Liver (tissue), 9 donors: ENCODE results near the gene TEDC1. TPM values are rescaled to one million over a fixed set of nuclear protein-coding genes. Genes with fewer than 3 reads are reported as not detected.

Source experiments
- DNase-seq: peaks from one replicate; pipeline ENCODE4 v3.0.0-alpha.2; 2017; ENCODE audit warnings: low spot score
- H3K27ac ChIP-seq, 2 donors: one replicate each; pipeline ENCODE4 v1.7.0; 2013; ENCODE audit warnings: inconsistent platforms in 2 of 2, low read length in 2 of 2, control low read depth in 1 of 2, low read depth in 1 of 2, mild to moderate bottlenecking in 1 of 2
- H3K27me3 ChIP-seq, 4 donors: one replicate each; pipeline versions ENCODE4 v1.6.1 to v1.7.0; 2013; ENCODE audit warnings: low read length in 3 of 4, inconsistent platforms in 1 of 4, mild to moderate bottlenecking in 1 of 4, moderate library complexity in 1 of 4; ENCODE audit not compliant: control insufficient read depth in 4 of 4, insufficient read depth in 4 of 4
- H3K36me3 ChIP-seq, 4 donors: one replicate each; pipeline versions ENCODE4 v1.6.1 to v1.7.0; 2013; ENCODE audit warnings: low read length in 3 of 4, mild to moderate bottlenecking in 3 of 4, low read depth in 1 of 4, moderate library complexity in 1 of 4; ENCODE audit not compliant: control insufficient read depth in 4 of 4, insufficient read depth in 3 of 4
- H3K4me1 ChIP-seq, 4 donors: one replicate each; pipeline versions ENCODE4 v1.6.1 to v1.7.0; 2013; ENCODE audit warnings: low read length in 3 of 4, mild to moderate bottlenecking in 3 of 4, moderate library complexity in 1 of 4; ENCODE audit not compliant: control insufficient read depth in 4 of 4, insufficient read depth in 4 of 4
- H3K4me3 ChIP-seq, 3 donors: one replicate each; pipeline versions ENCODE4 v1.6.1 to v1.7.0; 2013; ENCODE audit warnings: low read length in 3 of 3, control low read depth in 1 of 3, low read depth in 1 of 3, mild to moderate bottlenecking in 1 of 3
- H3K9ac ChIP-seq, 2 donors: one replicate each; pipeline ENCODE4 v1.7.0; 2013; ENCODE audit warnings: low read length in 2 of 2, mild to moderate bottlenecking in 2 of 2, moderate library complexity in 2 of 2, control low read depth in 1 of 2, low read depth in 1 of 2
- H3K9me3 ChIP-seq, 4 donors: one replicate each; pipeline versions ENCODE4 v1.6.1 to v1.7.0; 2013; ENCODE audit warnings: low read length in 3 of 4; ENCODE audit not compliant: control insufficient read depth in 4 of 4
- EGR1 ChIP-seq, 2 donors: IDR thresholded peaks; 2 replicates each; pipeline ENCODE4 v1.6.1; 2016 to 2018; ENCODE audit warnings: antibody characterized with exemption in 2 of 2, low read depth in 2 of 2
- FOXA2 ChIP-seq: IDR thresholded peaks from 2 replicates; pipeline ENCODE4 v1.6.1; 2016; ENCODE audit warnings: antibody characterized with exemption
- GABPA ChIP-seq, 2 donors: IDR thresholded peaks in 1 of 2; conservative IDR thresholded peaks in 1 of 2; 2 replicates each; pipeline ENCODE4 v1.6.1; 2016; ENCODE audit warnings: antibody characterized with exemption in 2 of 2, mild to moderate bottlenecking in 1 of 2, moderate library complexity in 1 of 2
- HNF4A ChIP-seq, 2 donors: conservative IDR thresholded peaks; 2 replicates each; pipeline ENCODE4 v1.6.1; 2016; ENCODE audit warnings: antibody characterized with exemption in 2 of 2, mild to moderate bottlenecking in 2 of 2
- HNF4G ChIP-seq: IDR thresholded peaks from 2 replicates; pipeline ENCODE4 v1.6.1; 2016; ENCODE audit warnings: antibody characterized with exemption
- RAD21 ChIP-seq, 2 donors: IDR thresholded peaks; 2 replicates each; pipeline ENCODE4 v1.6.1; 2016; ENCODE audit warnings: antibody characterized with exemption in 2 of 2, mild to moderate bottlenecking in 2 of 2
- RXRA ChIP-seq, 2 donors: IDR thresholded peaks; 2 replicates each; pipeline ENCODE4 v1.6.1; 2017 to 2018; ENCODE audit warnings: antibody characterized with exemption in 2 of 2, mild to moderate bottlenecking in 1 of 2
- SP1 ChIP-seq: IDR thresholded peaks from 2 replicates; pipeline ENCODE4 v1.6.1; 2018; ENCODE audit warnings: antibody characterized with exemption, mild to moderate bottlenecking
- YY1 ChIP-seq: IDR thresholded peaks from 2 replicates; pipeline ENCODE4 v1.6.1; 2016; ENCODE audit warnings: antibody characterized with exemption, mild to moderate bottlenecking
- ZBTB33 ChIP-seq: IDR thresholded peaks from 2 replicates; pipeline ENCODE4 v1.6.1; 2016; ENCODE audit warnings: antibody characterized with exemption
- WGBS: extraction: QIAGEN DNeasy Blood & Tissue Kit; methylation state at CpG from one replicate; pipeline ENCODE4 v1.1.7; 2013; 5-methylcytosine and 5-hydroxymethylcytosine counted together
- polyA plus RNA-seq, 2 donors: library from polyadenylated mRNA; stranded (reverse) in 1 of 2; unstranded in 1 of 2; fragments of 200-250 nt in 1 of 2; fragments of >200 nt in 1 of 2; fragmentation: Nextera tagmentation in 1 of 2; extraction: Ambion mirVana in 1 of 2; gene quantifications; one replicate each; pipeline versions ENCODE4 v1.2.1 to v1.2.3, GENCODE V29; 2013 to 2015
- total RNA-seq, 2 donors: library from RNA; depleted of rRNA; stranded (reverse); fragments of >200 nt; gene quantifications; one replicate each; pipeline ENCODE4 v1.2.3, GENCODE V29; 2014
- TF ChIP-seq, protein P1 (sequence below): IDR thresholded peaks from 2 replicates; pipeline ENCODE4 v1.6.1; 2016; ENCODE audit warnings: antibody characterized with exemption, mild to moderate bottlenecking
- TF ChIP-seq, protein P2 (sequence below): IDR thresholded peaks from 2 replicates; pipeline ENCODE4 v1.6.1; 2016; ENCODE audit warnings: antibody characterized with exemption
- TF ChIP-seq, protein P3 (sequence below): IDR thresholded peaks from 2 replicates; pipeline ENCODE4 v1.6.1; 2016; ENCODE audit warnings: antibody characterized with exemption
- TF ChIP-seq, protein P4 (sequence below): fragments of 150-350 bp; IDR thresholded peaks from 2 replicates; pipeline ENCODE4 v1.5.1; 2017; ENCODE audit warnings: improper control_type of control experiment, low read depth, low read length; ENCODE audit not compliant: missing input control
- donor health status: healthy.
- donor health status: healthy.
- donor health status: healthy.
- donor health status: healthy.
- donor health status: healthy.

The TEDC1 gene
- total and polyA plus RNA-seq, 4 donors, result 0.97 to 7.5 (median 3.2) TPM

DNA sequence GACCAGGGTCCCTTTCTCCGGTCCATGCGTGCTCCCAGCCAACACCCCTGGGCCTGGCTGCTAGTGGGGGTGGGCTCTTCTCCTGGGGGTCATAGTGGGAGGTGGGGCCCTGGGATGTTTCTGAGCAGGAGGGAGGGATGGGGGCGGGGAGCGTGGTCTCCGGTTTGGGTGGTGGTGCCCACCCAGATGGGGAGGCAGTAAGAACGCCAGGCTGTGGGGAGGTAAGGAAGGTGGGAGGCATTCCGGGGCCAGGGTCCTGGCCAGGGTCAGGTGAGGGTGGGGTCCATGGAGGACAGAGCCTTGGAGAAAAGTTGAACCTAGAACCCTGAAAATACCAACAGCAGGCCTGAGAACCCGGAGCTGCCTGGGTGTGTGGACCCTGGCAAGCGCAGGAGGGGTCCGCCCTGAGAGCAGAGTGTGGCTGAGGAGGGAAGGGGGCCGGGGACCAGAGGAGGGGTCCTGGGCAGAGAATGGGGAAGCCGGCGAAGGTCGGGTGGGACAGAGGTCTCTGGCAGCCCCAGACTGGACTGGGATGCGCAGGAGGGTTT lies 10.8 kb upstream of the TEDC1 start (continued):
- TF ChIP-seq, protein P1, sequence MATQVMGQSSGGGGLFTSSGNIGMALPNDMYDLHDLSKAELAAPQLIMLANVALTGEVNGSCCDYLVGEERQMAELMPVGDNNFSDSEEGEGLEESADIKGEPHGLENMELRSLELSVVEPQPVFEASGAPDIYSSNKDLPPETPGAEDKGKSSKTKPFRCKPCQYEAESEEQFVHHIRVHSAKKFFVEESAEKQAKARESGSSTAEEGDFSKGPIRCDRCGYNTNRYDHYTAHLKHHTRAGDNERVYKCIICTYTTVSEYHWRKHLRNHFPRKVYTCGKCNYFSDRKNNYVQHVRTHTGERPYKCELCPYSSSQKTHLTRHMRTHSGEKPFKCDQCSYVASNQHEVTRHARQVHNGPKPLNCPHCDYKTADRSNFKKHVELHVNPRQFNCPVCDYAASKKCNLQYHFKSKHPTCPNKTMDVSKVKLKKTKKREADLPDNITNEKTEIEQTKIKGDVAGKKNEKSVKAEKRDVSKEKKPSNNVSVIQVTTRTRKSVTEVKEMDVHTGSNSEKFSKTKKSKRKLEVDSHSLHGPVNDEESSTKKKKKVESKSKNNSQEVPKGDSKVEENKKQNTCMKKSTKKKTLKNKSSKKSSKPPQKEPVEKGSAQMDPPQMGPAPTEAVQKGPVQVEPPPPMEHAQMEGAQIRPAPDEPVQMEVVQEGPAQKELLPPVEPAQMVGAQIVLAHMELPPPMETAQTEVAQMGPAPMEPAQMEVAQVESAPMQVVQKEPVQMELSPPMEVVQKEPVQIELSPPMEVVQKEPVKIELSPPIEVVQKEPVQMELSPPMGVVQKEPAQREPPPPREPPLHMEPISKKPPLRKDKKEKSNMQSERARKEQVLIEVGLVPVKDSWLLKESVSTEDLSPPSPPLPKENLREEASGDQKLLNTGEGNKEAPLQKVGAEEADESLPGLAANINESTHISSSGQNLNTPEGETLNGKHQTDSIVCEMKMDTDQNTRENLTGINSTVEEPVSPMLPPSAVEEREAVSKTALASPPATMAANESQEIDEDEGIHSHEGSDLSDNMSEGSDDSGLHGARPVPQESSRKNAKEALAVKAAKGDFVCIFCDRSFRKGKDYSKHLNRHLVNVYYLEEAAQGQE, result no peak
- TF ChIP-seq FOXA2 (no peak), GABPA (IDR thresholded peaks at IDR 0.05 in 1 of 2, conservative IDR thresholded peaks at IDR 0.05 in 1 of 2) (no peak), HNF4A (conservative IDR thresholded peaks at IDR 0.05) (no peak)

- peak; percentile 23 for TF ChIP-seq YY1
- TF ChIP-seq, protein P1, result no peak
- no peak for TF ChIP-seq GABPA (IDR thresholded peaks at IDR 0.05 in 1 of 2, conservative IDR thresholded peaks at IDR 0.05 in 1 of 2)
- TF ChIP-seq, protein P2, sequence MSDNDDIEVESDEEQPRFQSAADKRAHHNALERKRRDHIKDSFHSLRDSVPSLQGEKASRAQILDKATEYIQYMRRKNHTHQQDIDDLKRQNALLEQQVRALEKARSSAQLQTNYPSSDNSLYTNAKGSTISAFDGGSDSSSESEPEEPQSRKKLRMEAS, result no peak
- TF ChIP-seq, protein P3, sequence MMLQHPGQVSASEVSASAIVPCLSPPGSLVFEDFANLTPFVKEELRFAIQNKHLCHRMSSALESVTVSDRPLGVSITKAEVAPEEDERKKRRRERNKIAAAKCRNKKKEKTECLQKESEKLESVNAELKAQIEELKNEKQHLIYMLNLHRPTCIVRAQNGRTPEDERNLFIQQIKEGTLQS, result no peak
- no peak for TF ChIP-seq ZBTB33
- TF ChIP-seq HNF4G, result no peak
- TF ChIP-seq SP1, result peak; percentile 4
- peak; percentile 9 to 24 for TF ChIP-seq RXRA (IDR thresholded peaks at IDR 0.05)
- no peak for TF ChIP-seq EGR1 (IDR thresholded peaks at IDR 0.05; ENCODE audit: low read depth in 2 of 2)
- TF ChIP-seq, protein P4, sequence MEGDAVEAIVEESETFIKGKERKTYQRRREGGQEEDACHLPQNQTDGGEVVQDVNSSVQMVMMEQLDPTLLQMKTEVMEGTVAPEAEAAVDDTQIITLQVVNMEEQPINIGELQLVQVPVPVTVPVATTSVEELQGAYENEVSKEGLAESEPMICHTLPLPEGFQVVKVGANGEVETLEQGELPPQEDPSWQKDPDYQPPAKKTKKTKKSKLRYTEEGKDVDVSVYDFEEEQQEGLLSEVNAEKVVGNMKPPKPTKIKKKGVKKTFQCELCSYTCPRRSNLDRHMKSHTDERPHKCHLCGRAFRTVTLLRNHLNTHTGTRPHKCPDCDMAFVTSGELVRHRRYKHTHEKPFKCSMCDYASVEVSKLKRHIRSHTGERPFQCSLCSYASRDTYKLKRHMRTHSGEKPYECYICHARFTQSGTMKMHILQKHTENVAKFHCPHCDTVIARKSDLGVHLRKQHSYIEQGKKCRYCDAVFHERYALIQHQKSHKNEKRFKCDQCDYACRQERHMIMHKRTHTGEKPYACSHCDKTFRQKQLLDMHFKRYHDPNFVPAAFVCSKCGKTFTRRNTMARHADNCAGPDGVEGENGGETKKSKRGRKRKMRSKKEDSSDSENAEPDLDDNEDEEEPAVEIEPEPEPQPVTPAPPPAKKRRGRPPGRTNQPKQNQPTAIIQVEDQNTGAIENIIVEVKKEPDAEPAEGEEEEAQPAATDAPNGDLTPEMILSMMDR, result peak; percentile 99
- peak; percentile 76 to 84 for TF ChIP-seq RAD21 (IDR thresholded peaks at IDR 0.05)
- peak overlapping the region in 1 of 2 donors; percentile 71 for H3K9ac ChIP-seq
- DNase-seq, result peak; percentile 90
- H3K4me1 ChIP-seq, result peaks cover 19 to 41% (median 26%) of the 10 kb centered on the region in 4 donors
- peak overlapping the region in 1 of 3 donors; percentile 14 for H3K4me3 ChIP-seq
- H3K9me3 ChIP-seq, result no peaks in the 10 kb centered on the region
- 1% methylated on average over 35 of the region's 35 CpGs for WGBS
- H3K36me3 ChIP-seq, result peaks cover 0 to 1% (median 0%) of the 10 kb centered on the region in 4 donors
- peak overlapping the region; percentile 85 to 88 for H3K27ac ChIP-seq
- H3K27me3 ChIP-seq, result no peaks in the 10 kb centered on the region
Measured at GRCh38 chr14:105480807-105481801, 9.9 kb upstream of the TEDC1 start.
